HUES6 (cell line): ENCODE data around the gene AOAH.

Experiments
- H3K27ac ChIP-seq: 2 replicates; pipeline ENCODE4 v1.7.0; 2013; ENCODE audit warnings: low read depth, mild to moderate bottlenecking, low read length, inconsistent platforms
- H3K27me3 ChIP-seq: 2 replicates; pipeline ENCODE4 v1.6.1; 2013; ENCODE audit warnings: low read length; ENCODE audit not compliant: control insufficient read depth, insufficient read depth
- H3K36me3 ChIP-seq: 2 replicates; pipeline ENCODE4 v1.6.1; 2013; ENCODE audit warnings: low read length; ENCODE audit not compliant: control insufficient read depth, insufficient read depth
- H3K4me1 ChIP-seq: 2 replicates; pipeline ENCODE4 v1.6.1; 2013; ENCODE audit warnings: low read length; ENCODE audit not compliant: control insufficient read depth, insufficient read depth
- H3K4me3 ChIP-seq: 2 replicates; pipeline ENCODE4 v1.5.1; 2013; ENCODE audit warnings: low read depth, low read length
- H3K9ac ChIP-seq: one replicate; pipeline ENCODE4 v1.6.1; 2013; ENCODE audit warnings: mild to moderate bottlenecking, low read length
- H3K9me3 ChIP-seq: 2 replicates; pipeline ENCODE4 v1.6.1; 2013; ENCODE audit warnings: low read depth, low read length; ENCODE audit not compliant: control insufficient read depth, insufficient read depth

The AOAH gene

GRCh38 chr7:36630112-36630650 is 94.1 kb downstream of the AOAH start:
- peaks cover 22% of the 10 kb centered on the region for H3K4me1 ChIP-seq
- H3K36me3 ChIP-seq: no peaks in the 10 kb centered on the region
- no peaks in the 10 kb centered on the region for H3K27me3 ChIP-seq
- no peak overlapping the region for H3K9ac ChIP-seq
- no peaks in the 10 kb centered on the region for H3K9me3 ChIP-seq
- H3K4me3 ChIP-seq: no peak overlapping the region
- no peak overlapping the region for H3K27ac ChIP-seq

GRCh38 chr7:36629351-36629750 is 94.9 kb downstream of the AOAH start:
- Histone ChIP-seq H3K9ac (no peak overlapping the region), H3K9me3 (no peaks in the 10 kb centered on the region), H3K27ac (no peak overlapping the region), H3K36me3 (no peaks in the 10 kb centered on the region), H3K27me3 (no peaks in the 10 kb centered on the region), H3K4me3 (no peak overlapping the region), H3K4me1 (peaks cover 22% of the 10 kb centered on the region)

GRCh38 chr7:36627836-36628235 is 96.5 kb downstream of the AOAH start:
- no peak overlapping the region for H3K27ac ChIP-seq
- H3K27me3 ChIP-seq: no peaks in the 10 kb centered on the region
- no peaks in the 10 kb centered on the region for H3K36me3 ChIP-seq
- no peak overlapping the region for H3K9ac ChIP-seq
- peaks cover 9% of the 10 kb centered on the region for H3K4me1 ChIP-seq
- no peaks in the 10 kb centered on the region for H3K9me3 ChIP-seq
- H3K4me3 ChIP-seq: no peak overlapping the region

GRCh38 chr7:36626111-36626510 is 98.2 kb downstream of the AOAH start:
- no peaks in the 10 kb centered on the region for H3K36me3 ChIP-seq
- no peaks in the 10 kb centered on the region for H3K9me3 ChIP-seq
- no peak overlapping the region for H3K4me3 ChIP-seq
- no peak overlapping the region for H3K27ac ChIP-seq
- H3K27me3 ChIP-seq: no peaks in the 10 kb centered on the region
- no peak overlapping the region for H3K9ac ChIP-seq
- H3K4me1 ChIP-seq: no peaks in the 10 kb centered on the region

- no peaks in the 10 kb centered on the region for H3K9me3 ChIP-seq
- no peak overlapping the region for H3K4me3 ChIP-seq
Measured at GRCh38 chr7:36625247-36625646, 99.0 kb downstream of the AOAH start.

GRCh38 chr7:36623247-36623646 is 101.0 kb downstream of the AOAH start:
- H3K27ac ChIP-seq: no peak overlapping the region
- H3K9ac ChIP-seq: no peak overlapping the region
- no peaks in the 10 kb centered on the region for H3K27me3 ChIP-seq
- H3K9me3 ChIP-seq: no peaks in the 10 kb centered on the region
- H3K4me1 ChIP-seq: no peaks in the 10 kb centered on the region
- no peaks in the 10 kb centered on the region for H3K36me3 ChIP-seq
- no peak overlapping the region for H3K4me3 ChIP-seq

More at GRCh38 chr7:36625247-36625646, 99.0 kb downstream of the AOAH start:
- H3K9ac ChIP-seq: no peak overlapping the region
- no peaks in the 10 kb centered on the region for H3K4me1 ChIP-seq
- H3K27ac ChIP-seq: no peak overlapping the region
- no peaks in the 10 kb centered on the region for H3K27me3 ChIP-seq
- H3K36me3 ChIP-seq: no peaks in the 10 kb centered on the region

- H3K27ac ChIP-seq: no peak overlapping the region
- no peak overlapping the region for H3K4me3 ChIP-seq
- no peaks in the 10 kb centered on the region for H3K9me3 ChIP-seq
- no peaks in the 10 kb centered on the region for H3K27me3 ChIP-seq
- H3K9ac ChIP-seq: no peak overlapping the region
- H3K4me1 ChIP-seq: no peaks in the 10 kb centered on the region
- no peaks in the 10 kb centered on the region for H3K36me3 ChIP-seq
Measured at GRCh38 chr7:36621396-36621795, 102.9 kb downstream of the AOAH start.

- Histone ChIP-seq H3K4me1 (peaks cover 8% of the 10 kb centered on the region; the same call in 1 of the 2 replicates), H3K9ac (no peak overlapping the region), H3K27ac (no peak overlapping the region), H3K27me3 (no peaks in the 10 kb centered on the region), H3K4me3 (no peak overlapping the region), H3K36me3 (no peaks in the 10 kb centered on the region), H3K9me3 (no peaks in the 10 kb centered on the region)
Measured at GRCh38 chr7:36620166-36620708, 104.1 kb downstream of the AOAH start.

- H3K4me3 ChIP-seq: no peak overlapping the region
- peaks cover 8% of the 10 kb centered on the region; the same call in 1 of the 2 replicates for H3K4me1 ChIP-seq
- no peaks in the 10 kb centered on the region for H3K27me3 ChIP-seq
- H3K36me3 ChIP-seq: no peaks in the 10 kb centered on the region
- no peak overlapping the region for H3K9ac ChIP-seq
- H3K9me3 ChIP-seq: no peaks in the 10 kb centered on the region
- H3K27ac ChIP-seq: no peak overlapping the region
Measured at GRCh38 chr7:36617408-36617807, 106.9 kb downstream of the AOAH start.

GRCh38 chr7:36615852-36616540 is 108.3 kb downstream of the AOAH start:
- H3K9ac ChIP-seq: no peak overlapping the region
- H3K27ac ChIP-seq: no peak overlapping the region
- H3K36me3 ChIP-seq: no peaks in the 10 kb centered on the region
- no peak overlapping the region for H3K4me3 ChIP-seq
- H3K27me3 ChIP-seq: no peaks in the 10 kb centered on the region
- no peaks in the 10 kb centered on the region for H3K9me3 ChIP-seq
- H3K4me1 ChIP-seq: peaks cover 8% of the 10 kb centered on the region; the same call in 1 of the 2 replicates

- H3K27ac ChIP-seq: no peak overlapping the region
- peaks cover 8% of the 10 kb centered on the region; the same call in 1 of the 2 replicates for H3K4me1 ChIP-seq
- H3K36me3 ChIP-seq: no peaks in the 10 kb centered on the region
- H3K9ac ChIP-seq: no peak overlapping the region
- H3K27me3 ChIP-seq: no peaks in the 10 kb centered on the region
- no peak overlapping the region for H3K4me3 ChIP-seq
- no peaks in the 10 kb centered on the region for H3K9me3 ChIP-seq
Measured at GRCh38 chr7:36614959-36615358, 109.3 kb downstream of the AOAH start.
